SH-SY5Y (cell line): Measurements from ENCODE around the gene P2RY8.

Source experiments
- GATA2 ChIP-seq: IDR thresholded peaks from 2 replicates; pipeline ENCODE4 v1.6.1; 2011; ENCODE audit warnings: mild to moderate bottlenecking, low read depth, low read length
- GATA3 ChIP-seq: IDR thresholded peaks from 2 replicates; pipeline ENCODE4 v1.6.1; 2011; ENCODE audit warnings: low read depth, mild to moderate bottlenecking, low read length, moderate library complexity

- TF ChIP-seq GATA3 (no peak), GATA2 (no peak)
Observed at GRCh38 chrX:1425381-1425780, 111.6 kb downstream of the P2RY8 start.
